HG03439 (cell line): Measurements from ENCODE around the gene ZMYND8.
"Not testable (repeated sequence)": the region's sequence is repeated elsewhere in the genome, so short reads cannot be mapped to it uniquely, and the experiment has no call there.

Source experiments
- ATAC-seq: cut with Tn5 transposase; IDR thresholded peaks from one replicate; pipeline ENCODE4 v1.9.1; 2021; ENCODE audit warnings: mild to moderate bottlenecking, moderate library complexity; ENCODE audit not compliant: unreplicated experiment

Gene ZMYND8

GRCh38 chr20:47290666-47291430 lies 65.7 kb downstream of the ZMYND8 start:
- no peak for ATAC-seq

DNA sequence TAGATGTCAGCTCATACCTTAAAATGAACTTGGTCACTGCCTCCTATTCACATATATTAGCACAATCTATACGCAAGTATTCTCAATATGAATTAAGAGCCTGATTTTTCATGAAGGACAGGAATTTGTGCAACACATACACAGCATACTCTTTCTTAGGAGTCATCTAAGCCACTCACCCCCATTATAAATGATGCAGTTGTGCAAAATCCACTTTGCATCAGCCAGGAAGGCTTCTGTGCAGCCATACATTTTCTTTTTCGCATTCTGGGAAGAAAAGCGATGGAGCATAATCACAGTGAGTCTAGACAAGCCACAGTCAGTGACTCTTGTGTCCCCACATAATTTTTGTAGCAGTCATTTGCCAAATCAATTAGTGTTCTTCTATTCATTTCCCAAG lies 66.5 kb downstream of the ZMYND8 start:
- no peak for ATAC-seq

DNA sequence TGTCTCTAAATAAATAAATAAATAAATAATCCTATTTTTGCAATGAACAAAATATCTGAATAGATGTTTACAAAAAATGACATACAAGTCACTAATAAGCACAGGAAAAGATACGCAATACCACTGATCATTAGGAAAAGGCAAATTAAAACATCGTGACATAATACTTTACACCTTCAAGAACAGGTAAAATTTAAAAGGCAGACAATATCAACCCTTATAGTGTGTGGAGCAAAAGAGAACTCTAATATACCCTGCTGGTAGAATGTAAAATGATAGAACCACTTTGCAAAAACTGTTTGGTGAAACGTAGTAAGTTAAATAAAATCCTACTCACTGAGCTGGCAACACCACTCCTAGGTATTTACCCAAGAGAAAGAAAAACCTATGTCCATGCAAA lies 67.4 kb downstream of the ZMYND8 start:
- ATAC-seq = no peak

- not testable (repeated sequence) for ATAC-seq
Observed at GRCh38 chr20:47288530-47288929, 68.0 kb downstream of the ZMYND8 start.

DNA sequence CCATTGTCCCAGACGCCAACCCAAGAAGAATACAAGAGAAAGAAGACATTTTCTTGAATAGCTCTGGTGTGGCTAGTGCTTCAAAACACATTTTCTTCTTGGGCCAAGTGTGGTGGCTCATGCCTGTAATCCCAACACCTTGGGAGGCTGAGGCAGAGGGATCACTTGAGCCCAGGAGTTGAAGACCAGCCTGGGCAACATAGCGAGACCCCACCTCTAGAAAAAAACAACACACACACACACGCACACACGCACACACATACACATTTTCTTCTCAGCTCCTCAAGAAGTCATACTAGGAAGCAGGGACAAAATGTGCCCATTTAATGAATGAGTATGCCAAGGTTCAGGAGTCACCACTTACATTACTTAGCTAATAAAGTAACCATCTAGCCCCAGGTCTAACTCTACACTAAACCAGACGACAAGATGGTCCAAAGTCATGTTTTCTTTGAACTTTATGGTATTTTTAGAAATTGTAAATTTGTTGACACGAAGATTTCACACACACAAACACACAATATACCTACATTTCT lies 68.8 kb downstream of the ZMYND8 start:
- no peak for ATAC-seq

GRCh38 chr20:47286681-47287080 lies 69.8 kb downstream of the ZMYND8 start:
- no peak for ATAC-seq

- no peak for ATAC-seq
Observed at GRCh38 chr20:47285189-47285588, 71.3 kb downstream of the ZMYND8 start.

GRCh38 chr20:47284373-47284772 lies 72.1 kb downstream of the ZMYND8 start:
- no peak for ATAC-seq

GRCh38 chr20:47283411-47283810 lies 73.1 kb downstream of the ZMYND8 start:
- no peak for ATAC-seq

GRCh38 chr20:47282864-47283263 lies 73.6 kb downstream of the ZMYND8 start:
- ATAC-seq = no peak

GRCh38 chr20:47281376-47281775 lies 75.1 kb downstream of the ZMYND8 start:
- ATAC-seq = no peak

GRCh38 chr20:47280668-47281067 lies 75.8 kb downstream of the ZMYND8 start:
- no peak for ATAC-seq

DNA sequence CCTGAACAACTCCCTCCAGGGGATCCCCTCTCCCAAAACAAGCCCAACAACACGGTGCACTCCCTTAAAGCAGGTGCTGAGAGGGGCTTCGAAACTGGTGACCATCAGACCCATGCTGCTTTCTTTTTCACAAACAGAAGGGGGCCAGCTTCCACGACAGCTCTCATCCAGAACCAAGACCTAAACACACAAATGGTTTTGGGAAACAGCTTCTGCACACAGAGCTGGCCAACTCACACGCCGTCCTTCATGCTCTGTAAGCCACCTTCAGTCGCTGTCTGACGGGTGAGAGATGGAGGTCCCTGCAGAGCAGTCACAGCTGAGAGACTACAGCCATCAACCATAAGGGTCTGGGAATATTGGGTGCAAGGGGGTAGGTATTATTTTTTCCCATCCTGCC lies 76.3 kb downstream of the ZMYND8 start:
- ATAC-seq = no peak

DNA sequence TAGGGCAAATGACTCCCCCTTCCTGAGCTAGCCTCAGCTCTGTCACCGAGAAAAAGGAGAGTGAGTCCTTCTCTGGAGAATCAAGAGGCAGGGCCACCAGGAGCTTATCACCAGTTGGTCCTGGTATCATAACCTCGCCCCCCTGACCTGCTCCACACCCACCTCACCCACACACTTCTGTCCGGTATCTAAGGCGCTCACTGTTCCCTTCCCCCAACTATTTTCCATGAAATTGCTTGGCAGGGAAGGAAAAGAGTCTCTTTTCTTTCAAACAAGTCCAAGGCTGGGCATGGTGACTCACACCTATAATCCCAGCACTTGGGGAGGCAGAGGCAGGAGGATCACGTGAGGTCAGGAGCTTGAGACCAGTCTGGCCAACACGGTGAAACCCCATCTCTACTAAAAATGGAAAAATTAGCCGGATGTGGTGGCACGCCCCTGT lies 77.6 kb downstream of the ZMYND8 start:
- ATAC-seq = no peak

DNA sequence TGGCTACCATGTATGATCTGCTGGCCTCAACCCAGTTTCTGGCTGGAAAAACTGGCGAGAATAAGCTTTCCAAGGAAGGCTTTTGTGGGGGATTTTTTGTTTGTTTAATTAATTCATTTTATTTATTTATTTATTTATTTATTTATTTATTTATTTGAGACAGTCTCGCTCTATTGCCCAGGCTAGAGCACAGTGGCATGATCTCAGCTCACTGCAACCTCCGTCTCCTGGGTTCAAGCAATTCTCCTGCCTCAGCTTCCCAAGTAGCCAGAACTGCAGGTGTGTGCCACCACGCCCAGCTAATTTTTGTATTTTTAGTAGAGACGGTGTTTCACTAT lies 79.0 kb downstream of the ZMYND8 start:
- not testable (repeated sequence) for ATAC-seq

- ATAC-seq = no peak
Observed at GRCh38 chr20:47276851-47277534, 79.5 kb downstream of the ZMYND8 start.

DNA sequence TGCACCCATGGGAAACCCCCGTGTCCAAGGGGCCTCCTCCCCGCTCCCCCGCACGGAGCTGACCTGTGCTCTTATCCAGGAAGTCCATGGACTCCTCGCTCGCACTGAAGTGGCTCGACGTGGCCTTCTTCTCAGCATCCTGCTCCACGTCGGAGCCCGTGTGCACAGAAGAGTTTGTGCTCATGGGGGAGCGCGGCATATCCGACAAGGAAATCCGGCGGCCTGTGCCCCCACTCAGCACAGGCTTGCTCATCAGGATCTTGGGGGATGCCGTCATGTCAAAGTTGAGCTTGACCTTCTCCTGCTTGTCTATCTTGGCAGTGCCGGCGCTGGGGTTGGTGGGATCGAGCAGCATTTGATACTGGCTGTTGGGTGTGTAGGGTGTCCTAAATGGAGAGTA lies 80.2 kb downstream of the ZMYND8 start:
- ATAC-seq = no peak

DNA sequence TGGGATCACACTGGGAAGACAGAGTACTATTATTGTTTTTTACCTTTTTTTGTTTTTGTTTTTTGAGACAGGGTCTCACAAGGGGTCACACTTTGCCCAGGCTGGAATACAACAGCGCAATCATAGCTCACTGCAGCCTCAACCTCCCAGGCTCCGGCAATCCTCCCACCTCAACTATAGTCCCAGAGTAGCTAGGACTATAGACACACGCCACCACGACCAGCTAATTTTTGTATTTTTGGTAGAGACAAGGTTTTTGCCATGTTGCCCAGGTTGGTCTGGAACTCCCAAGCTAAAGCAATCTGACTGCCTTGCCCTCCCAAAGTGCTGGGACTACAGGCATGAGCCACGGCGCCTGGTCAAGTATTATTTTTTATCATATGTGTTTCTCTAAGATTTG lies 81.0 kb downstream of the ZMYND8 start:
- ATAC-seq = no peak

GRCh38 chr20:47274401-47275108 lies 81.9 kb downstream of the ZMYND8 start:
- peak; percentile 65 for ATAC-seq

DNA sequence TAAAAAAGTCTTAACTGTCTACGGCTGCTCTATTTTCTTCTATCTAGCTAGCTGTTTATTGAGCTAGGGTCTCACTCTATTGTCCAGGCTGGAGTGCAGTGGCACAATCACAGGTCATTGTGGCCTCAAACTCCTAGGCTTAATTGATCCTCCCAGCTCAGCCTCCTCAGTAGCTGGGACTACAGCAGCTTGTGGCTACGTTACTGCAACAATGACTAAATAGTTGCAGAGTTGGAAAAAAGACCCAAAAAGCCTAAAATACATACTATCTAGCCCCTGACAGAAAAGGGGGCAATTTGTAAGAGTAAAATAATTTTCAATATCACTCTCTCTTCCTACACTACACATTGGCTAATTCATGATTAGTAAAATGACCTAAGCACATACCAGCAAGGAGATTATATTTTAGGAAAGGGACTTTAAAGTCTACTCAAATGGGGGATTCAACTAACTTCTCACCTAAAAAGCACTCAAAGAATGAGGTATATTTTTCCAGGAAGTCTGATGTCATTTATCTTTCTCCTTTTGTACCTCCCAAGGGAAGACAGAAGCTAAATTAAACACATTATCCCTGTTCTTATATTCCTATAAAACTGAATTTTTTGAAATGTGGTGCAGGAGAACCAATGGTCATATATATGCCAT lies 82.8 kb downstream of the ZMYND8 start:
- no peak for ATAC-seq

DNA sequence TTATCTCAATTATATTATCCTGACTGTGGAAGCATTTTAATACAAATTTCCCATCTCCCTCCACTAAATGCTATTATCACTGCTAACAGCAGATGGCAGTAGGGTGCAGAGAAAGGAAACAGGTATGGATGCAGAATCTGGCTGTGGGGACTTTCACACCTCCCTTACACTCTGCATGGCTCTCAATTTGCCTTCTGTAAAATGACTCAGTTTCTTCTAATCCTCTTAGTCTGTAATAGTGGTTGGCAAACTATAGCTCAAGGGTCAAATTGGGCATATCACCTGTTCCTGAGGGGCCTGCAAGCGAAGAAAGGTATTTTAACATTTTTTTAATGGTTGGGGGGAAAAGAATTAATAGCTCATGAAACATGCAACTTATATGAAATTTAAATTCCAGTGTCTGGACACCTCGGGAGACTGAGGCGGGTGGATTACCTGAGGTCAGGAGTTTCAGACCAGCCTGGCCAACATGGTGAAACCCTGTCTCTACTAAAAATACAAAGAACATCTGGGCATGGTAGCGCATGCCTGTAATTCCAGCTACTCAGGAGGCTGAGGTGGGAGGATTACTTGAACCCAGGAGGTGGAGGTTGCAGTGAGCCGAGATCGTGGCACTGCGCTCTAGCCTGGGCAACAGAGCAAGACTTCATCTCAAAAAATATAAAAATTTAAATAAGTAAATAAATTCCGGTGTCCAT lies 83.5 kb downstream of the ZMYND8 start:
- peak; percentile 45 for ATAC-seq
